CD14-positive monocyte (primary cell): ENCODE measurements around the gene PGAP2. TPM values are rescaled to one million over a fixed set of nuclear protein-coding genes. Genes with fewer than 3 reads are reported as not detected.

ENCODE experiments used
- DNase-seq, 3 donors: peaks; one replicate each; pipeline ENCODE4 v3.0.0-alpha.2; 2011 to 2022
- H2AFZ ChIP-seq: 2 replicates; pipeline ENCODE4 v1.6.0; 2012; ENCODE audit warnings: mild to moderate bottlenecking, low read depth, low read length, inconsistent platforms; ENCODE audit not compliant: insufficient read depth, poor library complexity, severe bottlenecking
- H3K27ac ChIP-seq, 2 donors: 1 replicate in 1 of 2; 2 replicates in 1 of 2; pipeline ENCODE4 v1.5.1; 2012 to 2013; ENCODE audit warnings: low read length in 2 of 2, control low read depth in 1 of 2, inconsistent platforms in 1 of 2, low read depth in 1 of 2, mild to moderate bottlenecking in 1 of 2
- H3K27me3 ChIP-seq, 2 donors: one replicate each; pipeline versions ENCODE4 v1.6.0 to v1.6.1; 2011 to 2013; ENCODE audit warnings: low read length in 2 of 2; ENCODE audit not compliant: control insufficient read depth in 2 of 2, insufficient read depth in 2 of 2
- H3K36me3 ChIP-seq, 2 donors: replicated peaks in 1 of 2; 1 replicate in 1 of 2; 2 replicates in 1 of 2; pipeline versions ENCODE4 v1.5.1 to v1.6.1; 2012 to 2013; ENCODE audit warnings: low read length in 2 of 2, control low read depth in 1 of 2, inconsistent platforms in 1 of 2, mild to moderate bottlenecking in 1 of 2; ENCODE audit not compliant: insufficient read depth in 2 of 2, control insufficient read depth in 1 of 2
- H3K4me1 ChIP-seq, 2 donors: 1 replicate in 1 of 2; 2 replicates in 1 of 2; pipeline versions ENCODE4 v1.5.1 to v1.6.1; 2012 to 2013; ENCODE audit warnings: low read length in 2 of 2, control low read depth in 1 of 2, inconsistent platforms in 1 of 2, mild to moderate bottlenecking in 1 of 2, moderate library complexity in 1 of 2; ENCODE audit not compliant: insufficient read depth in 2 of 2, control insufficient read depth in 1 of 2
- H3K4me2 ChIP-seq: replicated peaks from 2 replicates; pipeline ENCODE3; 2012; ENCODE audit warnings: low read length, moderate library complexity, mild to moderate bottlenecking; ENCODE audit not compliant: poor library complexity, severe bottlenecking; ENCODE audit errors: extremely low read depth
- H3K4me3 ChIP-seq, 3 experiments: fragments of 200-600 bp in 1 of 3; sonication (generic) in 1 of 3; replicated peaks in 1 of 3; 1 replicate in 2 of 3; 2 replicates in 1 of 3; pipeline ENCODE4 v1.5.1; 2011 to 2013; ENCODE audit warnings: low read length in 3 of 3, mild to moderate bottlenecking in 3 of 3, control low read depth in 2 of 3, low read depth in 2 of 3, inconsistent platforms in 1 of 3, moderate library complexity in 1 of 3
- H3K79me2 ChIP-seq: 2 replicates; pipeline ENCODE4 v1.6.0; 2012; ENCODE audit warnings: mild to moderate bottlenecking, control low read depth, inconsistent platforms, low read length, moderate library complexity; ENCODE audit not compliant: insufficient read depth
- H3K9ac ChIP-seq: 2 replicates; pipeline ENCODE4 v1.6.0; 2017; ENCODE audit warnings: low read length, mild to moderate bottlenecking; ENCODE audit not compliant: insufficient read depth, poor library complexity, severe bottlenecking
- H3K9me3 ChIP-seq, 2 donors: replicated peaks in 1 of 2; 1 replicate in 1 of 2; 2 replicates in 1 of 2; pipeline versions ENCODE4 v1.5.1 to v1.6.1; 2012 to 2013; ENCODE audit warnings: low read length in 2 of 2, control low read depth in 1 of 2; ENCODE audit not compliant: control insufficient read depth in 1 of 2, insufficient read depth in 1 of 2
- H4K20me1 ChIP-seq: 2 replicates; pipeline ENCODE4 v1.6.0; 2012; ENCODE audit warnings: mild to moderate bottlenecking, low read length, control low read depth, moderate library complexity; ENCODE audit not compliant: insufficient read depth
- H3K27ac Mint-ChIP-seq, 7 donors: one replicate each; pipeline ENCODE4 v1.8.0; 2020; ENCODE audit warnings: mild to moderate bottlenecking in 7 of 7, mixed read lengths in 7 of 7, moderate library complexity in 6 of 7, inconsistent platforms in 2 of 7
- H3K27me3 Mint-ChIP-seq, 3 donors: one replicate each; pipeline ENCODE4 v1.8.0; 2021 to 2022; ENCODE audit warnings: low read depth in 3 of 3, mild to moderate bottlenecking in 3 of 3, mixed read lengths in 3 of 3, moderate library complexity in 3 of 3, inconsistent platforms in 1 of 3
- H3K36me3 Mint-ChIP-seq, 2 donors: one replicate each; pipeline ENCODE4 v1.8.0; 2020; ENCODE audit warnings: mixed read lengths in 2 of 2, inconsistent platforms in 1 of 2, mild to moderate bottlenecking in 1 of 2
- H3K4me1 Mint-ChIP-seq: one replicate; pipeline ENCODE4 v1.8.0; 2020; ENCODE audit warnings: mild to moderate bottlenecking, mixed read lengths
- H3K4me3 Mint-ChIP-seq, 2 donors: one replicate each; pipeline ENCODE4 v1.8.0; 2020; ENCODE audit warnings: mild to moderate bottlenecking in 2 of 2, mixed read lengths in 2 of 2, moderate library complexity in 1 of 2
- H3K9me3 Mint-ChIP-seq, 7 donors: one replicate each; pipeline ENCODE4 v1.8.0; 2020 to 2022; ENCODE audit warnings: mixed read lengths in 7 of 7, mild to moderate bottlenecking in 6 of 7, moderate library complexity in 6 of 7, inconsistent platforms in 2 of 7
- WGBS: methylation state at CpG from one replicate; pipeline ENCODE4 v1.1.5; 2013; ENCODE audit warnings: missing lambda C conversion rate; ENCODE audit not compliant: insufficient coverage; 5-methylcytosine and 5-hydroxymethylcytosine counted together
- intact Hi-C, 2 donors: fragments of 100-400 bp; cut with micrococcal nuclease; formaldehyde crosslinking; loops; one replicate each; pipeline versions ENCODE4 v1.15.0 to v1.15.1; 2023
- polyA plus RNA-seq, 3 donors: library from polyadenylated mRNA; depleted of rRNA in 1 of 3; unstranded in 2 of 3; stranded (reverse) in 1 of 3; fragments of 300-500 nt in 2 of 3; fragments of >200 nt in 1 of 3; fragmentation: Illumina TruSeq in 2 of 3; gene quantifications; 1 replicate in 2 of 3; 2 replicates in 1 of 3; pipeline ENCODE4 v1.2.3, GENCODE V29; 2012 to 2021
- TF ChIP-seq, protein P1 (sequence below): fragments of 200-600 bp; IDR thresholded peaks from one replicate; pipeline ENCODE4 v1.8.0; 2022; ENCODE audit warnings: antibody characterized with exemption, mild to moderate bottlenecking

The PGAP2 gene
- polyA plus RNA-seq, 3 donors, result 5.8 to 17.9 (median 6.8) TPM

DNA sequence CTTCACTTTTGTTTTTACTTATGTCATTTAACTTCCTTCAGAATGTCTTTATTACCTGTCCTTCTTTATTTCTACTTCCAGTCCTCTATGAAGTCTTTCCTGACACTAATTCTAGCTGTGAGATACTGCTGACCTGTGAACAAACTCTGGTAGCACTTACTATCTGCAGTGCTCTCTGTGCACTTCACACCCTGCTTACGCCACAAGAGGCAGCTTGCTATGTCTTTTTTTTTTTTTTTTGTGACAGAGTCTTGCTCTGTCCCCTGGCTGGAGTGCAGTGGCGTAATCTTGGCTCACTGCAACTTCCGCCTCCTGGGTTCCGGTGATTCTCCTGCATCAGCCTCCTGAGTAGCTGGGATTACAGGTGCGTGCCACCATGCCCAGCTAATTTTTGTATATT, 57.8 kb downstream of the PGAP2 start:
- 13% methylated on average over 3 of the region's 5 CpGs for WGBS
- TF ChIP-seq, protein P1, sequence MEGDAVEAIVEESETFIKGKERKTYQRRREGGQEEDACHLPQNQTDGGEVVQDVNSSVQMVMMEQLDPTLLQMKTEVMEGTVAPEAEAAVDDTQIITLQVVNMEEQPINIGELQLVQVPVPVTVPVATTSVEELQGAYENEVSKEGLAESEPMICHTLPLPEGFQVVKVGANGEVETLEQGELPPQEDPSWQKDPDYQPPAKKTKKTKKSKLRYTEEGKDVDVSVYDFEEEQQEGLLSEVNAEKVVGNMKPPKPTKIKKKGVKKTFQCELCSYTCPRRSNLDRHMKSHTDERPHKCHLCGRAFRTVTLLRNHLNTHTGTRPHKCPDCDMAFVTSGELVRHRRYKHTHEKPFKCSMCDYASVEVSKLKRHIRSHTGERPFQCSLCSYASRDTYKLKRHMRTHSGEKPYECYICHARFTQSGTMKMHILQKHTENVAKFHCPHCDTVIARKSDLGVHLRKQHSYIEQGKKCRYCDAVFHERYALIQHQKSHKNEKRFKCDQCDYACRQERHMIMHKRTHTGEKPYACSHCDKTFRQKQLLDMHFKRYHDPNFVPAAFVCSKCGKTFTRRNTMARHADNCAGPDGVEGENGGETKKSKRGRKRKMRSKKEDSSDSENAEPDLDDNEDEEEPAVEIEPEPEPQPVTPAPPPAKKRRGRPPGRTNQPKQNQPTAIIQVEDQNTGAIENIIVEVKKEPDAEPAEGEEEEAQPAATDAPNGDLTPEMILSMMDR, result no peak
- intact Hi-C loops, result no loop called here
- Histone ChIP-seq H3K36me3 (no peaks in the 10 kb centered on the region), H4K20me1 (peaks cover 88% of the 10 kb centered on the region), H3K9me3 (no peaks in the 10 kb centered on the region), H3K27ac (peak overlapping the region; percentile 29 to 89), H3K4me2 (peak overlapping the region; percentile 45), H3K9ac (peak overlapping the region; percentile 41), H3K4me1 (peaks cover 41 to 42% of the 10 kb centered on the region in 2 donors), H2AFZ (no peak overlapping the region), H3K4me3 (peak overlapping the region in 2 of 3 experiments; percentile 0 to 52), H3K27me3 (no peaks in the 10 kb centered on the region), H3K79me2 (peaks cover 100% of the 10 kb centered on the region)
- peaks cover 0 to 11% of the 10 kb centered on the region in 2 donors for H3K36me3 Mint-ChIP-seq
- H3K4me1 Mint-ChIP-seq, result peaks cover 67% of the 10 kb centered on the region
- no peaks in the 10 kb centered on the region for H3K9me3 Mint-ChIP-seq
- DNase-seq, result peak; percentile 65 to 78 (median 74)
- peak overlapping the region; percentile 79 to 97 (median 94) for H3K27ac Mint-ChIP-seq
- peak overlapping the region; percentile 58 to 89 for H3K4me3 Mint-ChIP-seq
- H3K27me3 Mint-ChIP-seq, result peaks cover 0 to 5% (median 3%) of the 10 kb centered on the region in 3 donors

DNA sequence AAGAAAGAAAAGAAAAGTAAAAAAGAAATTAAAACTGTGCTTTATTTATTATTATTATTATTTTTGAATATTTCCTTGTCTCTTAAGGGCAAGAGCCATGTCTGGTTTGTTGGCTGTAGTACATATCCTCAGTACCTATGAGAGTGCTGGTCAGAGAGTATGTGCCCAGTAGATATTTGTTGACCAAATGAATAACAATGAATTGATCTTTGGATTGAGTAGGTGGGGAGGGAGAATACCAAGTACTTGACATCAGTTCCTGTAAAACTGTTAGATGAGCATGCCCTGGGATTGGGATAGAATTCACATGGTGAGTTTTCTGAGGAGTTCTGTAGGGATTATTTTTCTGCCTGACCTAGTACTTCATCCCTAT, 58.5 kb downstream of the PGAP2 start:
- Histone ChIP-seq H3K27ac (peak overlapping the region in 1 of 2 donors; percentile 89), H3K9ac (no peak overlapping the region), H3K4me3 (no peak overlapping the region), H3K79me2 (peaks cover 100% of the 10 kb centered on the region), H3K9me3 (no peaks in the 10 kb centered on the region), H3K27me3 (no peaks in the 10 kb centered on the region), H3K4me1 (peaks cover 41 to 46% of the 10 kb centered on the region in 2 donors), H2AFZ (no peak overlapping the region), H3K36me3 (peaks cover 0 to under 1% of the 10 kb centered on the region in 2 donors), H3K4me2 (no peak overlapping the region), H4K20me1 (peaks cover 88% of the 10 kb centered on the region)
- TF ChIP-seq, protein P1, result no peak
- no peaks in the 10 kb centered on the region for H3K9me3 Mint-ChIP-seq
- peaks cover 0 to 12% of the 10 kb centered on the region in 2 donors for H3K36me3 Mint-ChIP-seq
- H3K4me3 Mint-ChIP-seq, result no peak overlapping the region
- peaks cover 67% of the 10 kb centered on the region for H3K4me1 Mint-ChIP-seq
- intact Hi-C loops, result no loop called here
- peak overlapping the region in 6 of 7 donors; percentile 4 to 95 (median 84) for H3K27ac Mint-ChIP-seq
- peaks cover 0 to 6% (median 3%) of the 10 kb centered on the region in 3 donors for H3K27me3 Mint-ChIP-seq
- DNase-seq, result no peak
